ENCODE results near the gene S100PBP. TPM values are rescaled to one million over a fixed set of nuclear protein-coding genes. Genes with fewer than 3 reads are reported as not detected.

S100PBP gene
- polyA plus RNA-seq, 2 donors = 4.6 to 11.4 TPM

GRCh38 chr1:32858136-32858535 is 40.7 kb downstream of the S100PBP start:
- Histone ChIP-seq H3K27ac (ENCODE audit: low read depth in 2 of 2, low read length in 1 of 2) (no peak overlapping the region), H3K4me3 (ENCODE audit: low read depth in 1 of 2, low read length in 2 of 2) (no peak overlapping the region), H3K9me3 (ENCODE audit: control insufficient read depth in 2 of 2, insufficient read depth in 1 of 2, low read depth in 1 of 2, low read length in 1 of 2) (no peaks in the 10 kb centered on the region), H3K4me1 (ENCODE audit: control insufficient read depth in 2 of 2, insufficient read depth in 2 of 2, low read length in 1 of 2) (no peaks in the 10 kb centered on the region), H3K27me3 (ENCODE audit: control insufficient read depth in 1 of 2, insufficient read depth in 2 of 2, low read length in 2 of 2) (no peaks in the 10 kb centered on the region), H3K36me3 (ENCODE audit: control insufficient read depth in 2 of 2, insufficient read depth in 2 of 2, low read length in 1 of 2) (peaks cover 2 to 7% of the 10 kb centered on the region in 2 donors)
- 98 to 99% methylated on average over 2 of the region's 2 CpGs for WGBS, 2 donors

- 93% methylated on average over 7 of the region's 7 CpGs for WGBS, 2 donors
- Histone ChIP-seq H3K36me3 (ENCODE audit: control insufficient read depth in 2 of 2, insufficient read depth in 2 of 2, low read length in 1 of 2) (peaks cover 2 to 8% of the 10 kb centered on the region in 2 donors), H3K4me3 (ENCODE audit: low read depth in 1 of 2, low read length in 2 of 2) (no peak overlapping the region)
Measured at GRCh38 chr1:32858791-32859190, 41.3 kb downstream of the S100PBP start.

GRCh38 chr1:32859915-32860314 is 42.5 kb downstream of the S100PBP start:
- no peaks in the 10 kb centered on the region for H3K9me3 ChIP-seq (ENCODE audit: control insufficient read depth in 2 of 2, insufficient read depth in 1 of 2, low read depth in 1 of 2, low read length in 1 of 2)
- no peaks in the 10 kb centered on the region for H3K4me1 ChIP-seq (ENCODE audit: control insufficient read depth in 2 of 2, insufficient read depth in 2 of 2, low read length in 1 of 2)
- H3K36me3 ChIP-seq (ENCODE audit: control insufficient read depth in 2 of 2, insufficient read depth in 2 of 2, low read length in 1 of 2) = peaks cover 2 to 6% of the 10 kb centered on the region in 2 donors
- no peak overlapping the region for H3K27ac ChIP-seq (ENCODE audit: low read depth in 2 of 2, low read length in 1 of 2)
- no peaks in the 10 kb centered on the region for H3K27me3 ChIP-seq (ENCODE audit: control insufficient read depth in 1 of 2, insufficient read depth in 2 of 2, low read length in 2 of 2)
- 96 to 99% methylated on average over 2 of the region's 2 CpGs for WGBS, 2 donors
- H3K4me3 ChIP-seq (ENCODE audit: low read depth in 1 of 2, low read length in 2 of 2) = no peak overlapping the region

More at GRCh38 chr1:32858791-32859190, 41.3 kb downstream of the S100PBP start:
- Histone ChIP-seq H3K4me1 (ENCODE audit: control insufficient read depth in 2 of 2, insufficient read depth in 2 of 2, low read length in 1 of 2) (no peaks in the 10 kb centered on the region), H3K9me3 (ENCODE audit: control insufficient read depth in 2 of 2, insufficient read depth in 1 of 2, low read depth in 1 of 2, low read length in 1 of 2) (no peaks in the 10 kb centered on the region), H3K27me3 (ENCODE audit: control insufficient read depth in 1 of 2, insufficient read depth in 2 of 2, low read length in 2 of 2) (no peaks in the 10 kb centered on the region), H3K27ac (ENCODE audit: low read depth in 2 of 2, low read length in 1 of 2) (no peak overlapping the region)

- Histone ChIP-seq H3K36me3 (ENCODE audit: control insufficient read depth in 2 of 2, insufficient read depth in 2 of 2, low read length in 1 of 2) (peaks cover 2 to 6% of the 10 kb centered on the region in 2 donors), H3K4me1 (ENCODE audit: control insufficient read depth in 2 of 2, insufficient read depth in 2 of 2, low read length in 1 of 2) (no peaks in the 10 kb centered on the region), H3K27me3 (ENCODE audit: control insufficient read depth in 1 of 2, insufficient read depth in 2 of 2, low read length in 2 of 2) (no peaks in the 10 kb centered on the region), H3K27ac (ENCODE audit: low read depth in 2 of 2, low read length in 1 of 2) (no peak overlapping the region), H3K9me3 (ENCODE audit: control insufficient read depth in 2 of 2, insufficient read depth in 1 of 2, low read depth in 1 of 2, low read length in 1 of 2) (no peaks in the 10 kb centered on the region), H3K4me3 (ENCODE audit: low read depth in 1 of 2, low read length in 2 of 2) (no peak overlapping the region)
Measured at GRCh38 chr1:32860566-32860965, 43.1 kb downstream of the S100PBP start.

- 72 to 76% methylated on average over 3 of the region's 3 CpGs for WGBS, 2 donors
- Histone ChIP-seq H3K4me1 (ENCODE audit: control insufficient read depth in 2 of 2, insufficient read depth in 2 of 2, low read length in 1 of 2) (no peaks in the 10 kb centered on the region), H3K27ac (ENCODE audit: low read depth in 2 of 2, low read length in 1 of 2) (no peak overlapping the region), H3K9me3 (ENCODE audit: control insufficient read depth in 2 of 2, insufficient read depth in 1 of 2, low read depth in 1 of 2, low read length in 1 of 2) (no peaks in the 10 kb centered on the region), H3K36me3 (ENCODE audit: control insufficient read depth in 2 of 2, insufficient read depth in 2 of 2, low read length in 1 of 2) (peaks cover 0 to 6% of the 10 kb centered on the region in 2 donors), H3K27me3 (ENCODE audit: control insufficient read depth in 1 of 2, insufficient read depth in 2 of 2, low read length in 2 of 2) (no peaks in the 10 kb centered on the region), H3K4me3 (ENCODE audit: low read depth in 1 of 2, low read length in 2 of 2) (no peak overlapping the region)
Measured at GRCh38 chr1:32861904-32862695, 44.6 kb downstream of the S100PBP start.

GRCh38 chr1:32863218-32863880 is 45.9 kb downstream of the S100PBP start:
- Histone ChIP-seq H3K27ac (ENCODE audit: low read depth in 2 of 2, low read length in 1 of 2) (no peak overlapping the region), H3K36me3 (ENCODE audit: control insufficient read depth in 2 of 2, insufficient read depth in 2 of 2, low read length in 1 of 2) (peaks cover 0 to 3% of the 10 kb centered on the region in 2 donors)
- 83 to 90% methylated on average over 4 of the region's 4 CpGs for WGBS, 2 donors

GRCh38 chr1:32863881-32864245 is 46.4 kb downstream of the S100PBP start:
- Histone ChIP-seq H3K9me3 (ENCODE audit: control insufficient read depth in 2 of 2, insufficient read depth in 1 of 2, low read depth in 1 of 2, low read length in 1 of 2) (no peaks in the 10 kb centered on the region), H3K36me3 (ENCODE audit: control insufficient read depth in 2 of 2, insufficient read depth in 2 of 2, low read length in 1 of 2) (peaks cover 0 to 3% of the 10 kb centered on the region in 2 donors), H3K4me3 (ENCODE audit: low read depth in 1 of 2, low read length in 2 of 2) (no peak overlapping the region), H3K27ac (ENCODE audit: low read depth in 2 of 2, low read length in 1 of 2) (no peak overlapping the region), H3K27me3 (ENCODE audit: control insufficient read depth in 1 of 2, insufficient read depth in 2 of 2, low read length in 2 of 2) (no peaks in the 10 kb centered on the region), H3K4me1 (ENCODE audit: control insufficient read depth in 2 of 2, insufficient read depth in 2 of 2, low read length in 1 of 2) (no peaks in the 10 kb centered on the region)
- 98 to 100% methylated on average over 1 of the region's 1 CpG for WGBS, 2 donors

More at GRCh38 chr1:32863218-32863880, 45.9 kb downstream of the S100PBP start:
- Histone ChIP-seq H3K27me3 (ENCODE audit: control insufficient read depth in 1 of 2, insufficient read depth in 2 of 2, low read length in 2 of 2) (no peaks in the 10 kb centered on the region), H3K9me3 (ENCODE audit: control insufficient read depth in 2 of 2, insufficient read depth in 1 of 2, low read depth in 1 of 2, low read length in 1 of 2) (no peaks in the 10 kb centered on the region), H3K4me1 (ENCODE audit: control insufficient read depth in 2 of 2, insufficient read depth in 2 of 2, low read length in 1 of 2) (no peaks in the 10 kb centered on the region), H3K4me3 (ENCODE audit: low read depth in 1 of 2, low read length in 2 of 2) (no peak overlapping the region)

GRCh38 chr1:32864375-32865019 is 47.0 kb downstream of the S100PBP start:
- Histone ChIP-seq H3K9me3 (ENCODE audit: control insufficient read depth in 2 of 2, insufficient read depth in 1 of 2, low read depth in 1 of 2, low read length in 1 of 2) (no peaks in the 10 kb centered on the region), H3K27me3 (ENCODE audit: control insufficient read depth in 1 of 2, insufficient read depth in 2 of 2, low read length in 2 of 2) (no peaks in the 10 kb centered on the region), H3K4me1 (ENCODE audit: control insufficient read depth in 2 of 2, insufficient read depth in 2 of 2, low read length in 1 of 2) (no peaks in the 10 kb centered on the region), H3K36me3 (ENCODE audit: control insufficient read depth in 2 of 2, insufficient read depth in 2 of 2, low read length in 1 of 2) (peaks cover 0 to 3% of the 10 kb centered on the region in 2 donors), H3K27ac (ENCODE audit: low read depth in 2 of 2, low read length in 1 of 2) (no peak overlapping the region), H3K4me3 (ENCODE audit: low read depth in 1 of 2, low read length in 2 of 2) (no peak overlapping the region)
- 95 to 97% methylated on average over 8 of the region's 8 CpGs for WGBS, 2 donors

- Histone ChIP-seq H3K9me3 (ENCODE audit: control insufficient read depth in 2 of 2, insufficient read depth in 1 of 2, low read depth in 1 of 2, low read length in 1 of 2) (no peaks in the 10 kb centered on the region), H3K4me3 (ENCODE audit: low read depth in 1 of 2, low read length in 2 of 2) (no peak overlapping the region), H3K4me1 (ENCODE audit: control insufficient read depth in 2 of 2, insufficient read depth in 2 of 2, low read length in 1 of 2) (no peaks in the 10 kb centered on the region), H3K27me3 (ENCODE audit: control insufficient read depth in 1 of 2, insufficient read depth in 2 of 2, low read length in 2 of 2) (peaks cover 0 to 2% of the 10 kb centered on the region in 2 donors), H3K27ac (ENCODE audit: low read depth in 2 of 2, low read length in 1 of 2) (no peak overlapping the region), H3K36me3 (ENCODE audit: control insufficient read depth in 2 of 2, insufficient read depth in 2 of 2, low read length in 1 of 2) (peaks cover 0 to 3% of the 10 kb centered on the region in 2 donors)
- 51 to 56% methylated on average over 3 of the region's 3 CpGs for WGBS, 2 donors
Measured at GRCh38 chr1:32865639-32866405, 48.4 kb downstream of the S100PBP start.
